NAMALWA (cell line): ENCODE results near the gene REPIN1.
A peak's percentile ranks its signal among the peaks of the same experiment; 100 is the strongest.

Source experiments
- DNase-seq: peaks from one replicate; pipeline ENCODE4 v3.0.0-alpha.2; 2015; ENCODE audit warnings: low spot score

The REPIN1 gene

DNA sequence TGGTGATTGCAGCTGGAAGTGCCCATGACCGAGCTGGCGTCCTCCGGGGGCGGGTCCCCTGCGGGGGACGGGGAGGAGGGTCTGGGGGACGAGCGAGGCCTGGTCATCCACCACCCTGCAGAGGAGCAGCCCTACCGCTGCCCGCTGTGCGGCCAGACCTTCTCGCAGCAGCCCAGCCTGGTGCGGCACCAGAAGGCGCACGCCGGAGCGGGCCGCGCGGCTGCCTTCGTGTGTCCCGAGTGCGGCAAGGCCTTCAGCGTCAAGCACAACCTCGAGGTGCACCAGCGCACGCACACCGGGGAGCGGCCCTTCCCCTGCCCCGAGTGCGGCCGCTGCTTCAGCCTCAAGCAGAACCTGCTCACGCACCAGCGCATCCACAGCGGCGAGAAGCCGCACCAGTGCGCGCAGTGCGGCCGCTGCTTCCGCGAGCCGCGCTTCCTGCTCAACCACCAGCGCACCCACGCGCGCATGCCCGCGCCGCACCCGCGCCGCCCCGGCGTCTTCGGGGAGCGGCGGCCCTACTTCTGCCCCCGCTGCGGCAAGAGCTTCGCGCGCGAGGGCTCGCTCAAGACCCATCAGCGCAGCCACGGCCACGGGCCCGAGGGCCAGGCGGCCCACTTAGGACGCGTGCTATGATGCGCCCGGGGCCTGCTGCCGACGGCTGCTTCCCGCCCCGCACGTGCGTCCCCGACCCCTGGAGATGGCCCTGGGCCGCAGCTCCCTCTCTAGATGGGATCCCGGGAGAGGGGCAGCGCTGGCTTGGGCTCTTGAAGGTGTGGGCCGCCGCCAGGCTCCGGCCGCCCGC is 39.2 kb downstream of the REPIN1 start:
- no peak for DNase-seq

GRCh38 chr7:150408393-150409299 is 40.0 kb downstream of the REPIN1 start:
- peak; percentile 39 for DNase-seq

DNA sequence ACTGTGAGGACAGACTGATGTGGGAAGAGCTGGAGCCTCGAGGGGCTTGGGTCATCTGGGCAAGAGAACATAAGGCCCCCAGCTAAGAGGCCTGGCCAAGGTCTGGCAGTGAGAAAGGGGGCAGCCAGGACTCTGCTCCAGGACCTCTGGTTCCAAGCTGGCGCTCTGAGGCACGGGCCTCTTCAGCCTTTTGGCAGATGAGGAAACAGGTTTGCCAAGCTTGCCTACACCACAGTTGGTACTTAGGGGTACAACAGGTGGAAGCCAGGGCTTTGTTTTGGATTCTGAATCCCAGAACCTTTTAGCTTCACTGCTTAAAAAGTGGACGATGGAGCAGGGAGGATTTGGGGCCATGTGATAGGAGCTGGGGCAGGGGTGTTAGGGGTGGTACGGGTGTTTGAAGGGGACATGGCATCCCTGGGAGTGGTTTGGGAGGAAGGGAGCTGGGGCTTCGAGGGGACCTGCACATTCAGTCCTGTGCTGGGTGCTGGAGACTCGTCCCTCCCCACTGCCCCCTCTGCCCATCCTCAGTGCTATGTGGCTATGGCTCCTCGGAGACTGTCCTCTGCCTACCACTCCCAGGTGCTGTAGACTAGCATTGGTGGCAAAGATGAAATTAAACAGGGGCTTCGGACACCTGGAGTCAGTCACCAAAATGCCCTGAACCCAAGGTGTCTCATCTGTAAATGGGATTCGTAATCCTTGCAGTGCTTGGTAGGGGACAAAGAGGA is 40.8 kb downstream of the REPIN1 start:
- DNase-seq: no peak

- no peak for DNase-seq
These were observed 41.5 kb downstream of the REPIN1 start for GRCh38 chr7:150410131-150410530.

DNA sequence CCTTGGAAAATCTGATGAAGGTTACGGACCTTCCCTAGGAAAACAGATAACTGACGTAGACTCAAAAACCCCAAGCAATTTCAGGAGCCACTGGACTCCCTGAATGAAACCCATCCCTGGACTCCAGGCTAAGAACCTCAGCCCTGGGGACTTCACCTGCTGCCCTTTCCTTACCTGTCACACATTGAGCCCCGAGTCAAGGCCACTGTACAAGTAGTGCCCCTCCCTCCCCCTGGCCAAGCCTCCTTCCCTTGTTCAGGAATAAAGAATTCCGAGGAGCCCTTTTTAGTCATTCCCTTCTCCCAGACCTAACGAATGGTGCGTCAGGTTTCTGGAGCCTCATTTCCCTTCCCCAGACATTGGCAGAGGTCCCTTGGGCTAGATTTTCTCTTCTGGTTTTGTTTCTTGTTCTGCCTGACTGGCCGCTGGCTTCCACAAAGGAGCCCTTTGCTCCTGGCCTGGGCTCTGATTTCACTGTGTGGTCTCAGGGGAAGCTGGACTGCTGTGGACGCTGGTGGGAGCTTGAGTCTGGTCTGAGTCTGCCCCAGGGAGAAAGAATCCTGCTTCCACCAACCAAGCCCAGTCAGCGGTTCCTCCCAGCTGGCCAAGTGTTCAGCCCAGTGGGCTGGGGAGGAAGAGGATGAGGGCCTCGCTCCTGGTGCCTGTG is 42.2 kb downstream of the REPIN1 start:
- no peak for DNase-seq

GRCh38 chr7:150411606-150412005 is 43.0 kb downstream of the REPIN1 start:
- no peak for DNase-seq

- DNase-seq: no peak
These were observed 43.4 kb downstream of the REPIN1 start for GRCh38 chr7:150412016-150412415.

DNA sequence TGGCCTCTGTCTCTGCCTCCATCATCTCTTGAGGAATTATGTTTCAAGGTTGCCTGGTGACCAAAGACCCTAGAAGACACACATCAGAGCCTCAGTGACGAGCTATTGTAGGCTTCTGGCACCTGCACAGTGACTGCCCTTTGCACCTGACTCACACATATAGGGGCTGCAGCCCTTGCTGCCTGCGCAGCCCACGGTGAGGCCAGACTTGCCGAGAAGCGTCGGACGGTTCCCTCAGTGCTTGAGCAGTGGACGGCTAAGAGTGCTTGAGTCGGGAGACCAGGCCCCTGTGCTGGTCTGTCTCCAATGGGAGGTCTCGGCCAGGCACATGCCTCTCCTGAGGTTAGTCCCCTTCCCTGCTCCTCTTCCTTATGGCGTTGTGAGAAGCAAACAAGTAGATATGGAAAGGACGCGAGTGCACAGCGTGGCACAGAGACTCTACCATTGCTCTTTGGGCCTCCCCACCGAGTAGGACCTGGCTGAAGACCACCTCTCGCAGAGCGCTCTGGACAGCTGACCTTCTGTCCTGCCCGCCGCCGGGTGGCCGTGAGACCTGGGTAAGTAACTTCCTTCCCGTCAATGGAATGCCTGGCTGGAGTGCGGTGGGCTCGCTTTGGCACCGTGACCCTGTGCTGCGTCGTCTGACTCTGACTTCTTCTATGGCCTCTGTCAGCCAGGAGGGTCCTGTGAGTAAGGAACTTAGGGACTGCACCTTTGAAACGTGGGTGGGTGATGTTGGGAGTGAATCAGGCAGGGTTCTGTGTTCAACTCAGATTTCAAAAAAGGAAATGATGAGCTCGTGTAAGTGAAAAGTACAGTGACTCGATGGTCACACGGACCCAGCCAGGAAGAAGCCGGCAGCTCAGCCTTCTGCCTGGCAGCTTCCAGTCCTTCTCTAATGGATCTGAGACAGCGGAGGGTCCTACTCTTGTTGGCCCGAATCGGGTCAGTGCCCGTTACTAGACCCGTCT is 44.2 kb downstream of the REPIN1 start:
- DNase-seq: no peak

- DNase-seq: no peak
These were observed 45.0 kb downstream of the REPIN1 start for GRCh38 chr7:150413640-150414081.

- DNase-seq: no peak
These were observed 46.8 kb downstream of the REPIN1 start for GRCh38 chr7:150415161-150416153.

- no peak for DNase-seq
These were observed 48.6 kb downstream of the REPIN1 start for GRCh38 chr7:150417239-150417638.

- no peak for DNase-seq
These were observed 49.2 kb downstream of the REPIN1 start for GRCh38 chr7:150417863-150418262.

DNA sequence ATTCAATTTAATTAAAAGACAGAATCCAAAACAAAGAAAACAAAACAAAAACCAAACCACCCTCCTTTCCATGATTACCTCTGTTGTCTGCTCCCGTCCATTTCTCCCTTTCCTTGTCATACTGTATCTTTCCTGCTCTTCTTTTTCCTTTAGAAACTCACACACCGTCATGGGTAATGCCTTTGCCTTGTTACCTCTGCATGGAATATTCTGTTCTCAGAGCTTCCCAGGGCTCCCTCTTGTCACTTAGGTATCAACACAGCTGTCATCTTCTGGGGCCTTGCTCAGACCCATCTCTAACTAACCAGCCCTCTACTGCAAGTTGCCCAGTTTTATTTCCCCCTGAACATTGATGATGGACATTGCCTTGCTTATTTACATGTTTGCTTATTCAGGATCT is 51.6 kb downstream of the REPIN1 start:
- DNase-seq: no peak

GRCh38 chr7:150420987-150421674 is 52.5 kb downstream of the REPIN1 start:
- peak; percentile 94 for DNase-seq

- no peak for DNase-seq
These were observed 53.2 kb downstream of the REPIN1 start for GRCh38 chr7:150421831-150422230.
